ENCODE measurements around the gene ANKRD13A. TPM values are rescaled to one million over a fixed set of nuclear protein-coding genes. Genes with fewer than 3 reads are reported as not detected.
"Not testable (repeated sequence)": the region's sequence is repeated elsewhere in the genome, so short reads cannot be mapped to it uniquely, and the experiment has no call there.

The ANKRD13A gene
- total and polyA plus RNA-seq, 7 donors, result 21.6 to 85.3 (median 72.4) TPM

DNA sequence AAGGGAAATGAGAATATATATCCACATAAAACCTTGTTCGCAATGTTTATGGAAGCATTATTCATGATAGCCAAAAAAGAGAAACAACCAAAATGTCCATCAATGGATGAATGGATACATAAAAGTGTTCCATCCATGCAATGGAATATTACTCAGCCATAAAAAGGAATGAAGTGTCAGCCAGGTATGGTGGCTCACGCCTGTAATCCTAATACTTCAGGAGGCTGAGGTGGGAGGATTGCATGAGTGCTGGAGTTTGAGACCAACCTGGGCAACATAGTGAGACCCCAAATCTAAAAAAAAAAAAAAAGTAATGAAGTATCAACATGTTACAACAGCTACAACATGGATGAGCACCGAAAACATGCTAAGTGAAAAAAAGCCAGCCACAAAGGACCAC, 72.7 kb downstream of the ANKRD13A start:
- peaks cover 0 to 9% (median 0%) of the 10 kb centered on the region in 4 donors for H3K4me1 ChIP-seq
- H3K27ac ChIP-seq, result no peak overlapping the region
- H3K4me3 ChIP-seq, result no peak overlapping the region
- 96 to 98% methylated on average over 3 of the region's 3 CpGs for WGBS, 2 donors
- no peaks in the 10 kb centered on the region for H3K9me3 ChIP-seq
- intact Hi-C loops (cut with DNase I), result no loop called here
- no peaks in the 10 kb centered on the region for H3K27me3 ChIP-seq
- no peak for DNase-seq
- H3K36me3 ChIP-seq, result no peaks in the 10 kb centered on the region
- TF ChIP-seq, protein P1, sequence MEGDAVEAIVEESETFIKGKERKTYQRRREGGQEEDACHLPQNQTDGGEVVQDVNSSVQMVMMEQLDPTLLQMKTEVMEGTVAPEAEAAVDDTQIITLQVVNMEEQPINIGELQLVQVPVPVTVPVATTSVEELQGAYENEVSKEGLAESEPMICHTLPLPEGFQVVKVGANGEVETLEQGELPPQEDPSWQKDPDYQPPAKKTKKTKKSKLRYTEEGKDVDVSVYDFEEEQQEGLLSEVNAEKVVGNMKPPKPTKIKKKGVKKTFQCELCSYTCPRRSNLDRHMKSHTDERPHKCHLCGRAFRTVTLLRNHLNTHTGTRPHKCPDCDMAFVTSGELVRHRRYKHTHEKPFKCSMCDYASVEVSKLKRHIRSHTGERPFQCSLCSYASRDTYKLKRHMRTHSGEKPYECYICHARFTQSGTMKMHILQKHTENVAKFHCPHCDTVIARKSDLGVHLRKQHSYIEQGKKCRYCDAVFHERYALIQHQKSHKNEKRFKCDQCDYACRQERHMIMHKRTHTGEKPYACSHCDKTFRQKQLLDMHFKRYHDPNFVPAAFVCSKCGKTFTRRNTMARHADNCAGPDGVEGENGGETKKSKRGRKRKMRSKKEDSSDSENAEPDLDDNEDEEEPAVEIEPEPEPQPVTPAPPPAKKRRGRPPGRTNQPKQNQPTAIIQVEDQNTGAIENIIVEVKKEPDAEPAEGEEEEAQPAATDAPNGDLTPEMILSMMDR (IDR thresholded peaks at IDR 0.05), result no peak
- no peak for TF ChIP-seq POLR2A (IDR thresholded peaks at IDR 0.05)
- TF ChIP-seq EP300 (IDR thresholded peaks at IDR 0.05), result no peak
- no peak for TF ChIP-seq POLR2AphosphoS5 (IDR thresholded peaks at IDR 0.05)

DNA sequence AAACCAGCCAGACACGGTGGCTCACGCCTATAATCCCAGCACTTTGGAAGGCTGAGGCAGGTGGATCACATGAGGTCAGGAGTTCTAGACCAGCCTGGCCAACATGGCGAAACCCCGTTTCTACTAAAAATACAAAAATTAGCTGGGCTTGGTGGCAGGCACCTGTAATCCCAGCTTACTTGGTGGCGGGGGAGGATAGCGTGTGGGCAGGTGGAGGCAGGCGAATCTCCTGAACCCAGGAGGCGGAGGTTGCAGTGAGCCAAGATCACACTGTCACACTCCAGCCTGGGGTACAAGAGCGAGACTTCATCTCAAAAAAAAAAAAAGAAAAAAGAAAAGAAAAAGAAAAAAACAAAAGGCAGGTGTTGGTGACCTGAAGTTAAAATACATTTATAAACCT, 73.4 kb downstream of the ANKRD13A start:
- H3K36me3 ChIP-seq; H3K4me1 ChIP-seq; H3K9me3 ChIP-seq; intact Hi-C loops (cut with DNase I); DNase-seq; H3K27me3 ChIP-seq: not testable (repeated sequence)
- H3K4me3 ChIP-seq, result peak overlapping the region; percentile 23 to 46 (median 42)
- 69 to 86% methylated on average over 9 of the region's 9 CpGs for WGBS, 2 donors
- peak overlapping the region in 3 of 4 donors; percentile 4 to 54 (median 44) for H3K27ac ChIP-seq

DNA sequence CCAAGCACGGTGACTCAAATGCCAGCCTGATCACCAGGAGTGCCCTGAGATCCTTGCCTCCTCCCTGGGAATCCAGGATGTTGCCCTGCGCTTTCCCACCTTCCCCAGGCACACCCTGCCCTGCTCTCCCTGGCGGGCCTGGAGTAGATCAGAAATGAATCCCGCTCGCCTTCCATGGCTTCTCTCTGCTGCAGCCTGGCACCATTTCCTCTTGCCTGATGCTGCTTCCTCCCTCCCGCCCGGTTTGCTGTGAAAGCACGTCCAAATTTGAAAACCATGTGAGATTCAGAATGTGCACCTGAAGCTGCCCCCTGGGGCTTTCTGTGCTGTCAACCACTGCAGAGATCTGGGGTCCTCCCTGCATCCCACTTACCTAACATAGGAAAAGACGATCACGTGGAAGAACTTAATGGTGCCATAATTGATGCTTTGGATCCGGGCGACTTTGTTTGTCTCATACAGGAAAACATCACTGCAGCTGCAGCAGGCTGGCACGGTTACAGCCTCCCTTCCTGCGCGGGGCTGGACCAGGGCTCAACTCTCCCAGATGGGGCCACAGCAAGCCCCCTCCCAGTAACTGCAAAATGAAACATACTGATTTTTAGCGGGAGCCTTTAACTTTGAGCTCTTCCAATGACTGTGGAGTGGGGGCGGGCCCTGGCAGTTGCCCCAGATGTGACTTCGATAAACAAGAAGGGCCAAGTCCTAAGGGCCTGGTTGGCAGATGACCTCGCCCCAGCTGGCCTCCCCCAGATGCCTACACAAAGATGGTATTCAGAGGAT, 74.0 kb downstream of the ANKRD13A start:
- 17 to 22% methylated on average over 19 of the region's 19 CpGs for WGBS, 2 donors
- peaks cover 0 to 9% (median 0%) of the 10 kb centered on the region in 4 donors for H3K4me1 ChIP-seq
- no peaks in the 10 kb centered on the region for H3K36me3 ChIP-seq
- peak; percentile 84 for DNase-seq
- H3K27ac ChIP-seq, result peak overlapping the region in 3 of 4 donors; percentile 4 to 54 (median 44)
- H3K27me3 ChIP-seq, result no peaks in the 10 kb centered on the region
- TF ChIP-seq EP300 (IDR thresholded peaks at IDR 0.05) (no peak), POLR2AphosphoS5 (IDR thresholded peaks at IDR 0.05) (peak; percentile 4 to 32 (median 22)), POLR2A (IDR thresholded peaks at IDR 0.05) (no peak)
- TF ChIP-seq, protein P1 (IDR thresholded peaks at IDR 0.05), result no peak
- H3K9me3 ChIP-seq, result no peaks in the 10 kb centered on the region
- H3K4me3 ChIP-seq, result peak overlapping the region; percentile 23 to 46 (median 42)
- intact Hi-C loops (cut with DNase I), result no loop called here

DNA sequence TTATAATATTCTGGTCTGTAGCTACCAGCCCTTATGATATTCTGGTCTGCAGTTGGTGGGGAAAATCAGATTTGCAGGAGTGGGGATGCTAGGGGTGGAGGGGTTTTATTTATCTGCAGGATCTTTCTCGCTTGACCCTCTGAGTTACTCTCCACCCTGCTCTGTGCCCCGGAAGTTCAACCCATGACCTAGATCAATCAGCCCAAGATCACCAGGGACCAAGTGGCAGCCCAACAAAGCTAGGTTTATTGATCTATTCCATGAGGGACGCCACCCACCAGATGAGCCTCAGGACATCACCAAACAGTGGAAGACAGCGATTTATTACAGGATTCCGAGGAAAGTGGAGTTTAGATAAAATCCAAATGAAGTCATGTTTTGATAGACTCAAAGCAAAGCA, 74.9 kb downstream of the ANKRD13A start:
- DNase-seq, result no peak
- H3K4me3 ChIP-seq, result peak overlapping the region in 1 of 4 donors; percentile 46
- 81 to 87% methylated on average over 5 of the region's 5 CpGs for WGBS, 2 donors
- no peaks in the 10 kb centered on the region for H3K27me3 ChIP-seq
- intact Hi-C loops (cut with DNase I), result no loop called here
- peaks cover 0 to 9% (median 0%) of the 10 kb centered on the region in 4 donors for H3K4me1 ChIP-seq
- TF ChIP-seq, protein P1 (IDR thresholded peaks at IDR 0.05), result no peak
- TF ChIP-seq EP300 (IDR thresholded peaks at IDR 0.05) (no peak), POLR2A (IDR thresholded peaks at IDR 0.05) (no peak), POLR2AphosphoS5 (IDR thresholded peaks at IDR 0.05) (no peak)
- no peaks in the 10 kb centered on the region for H3K36me3 ChIP-seq
- peak overlapping the region in 3 of 4 donors; percentile 33 to 42 (median 37) for H3K27ac ChIP-seq
- no peaks in the 10 kb centered on the region for H3K9me3 ChIP-seq

DNA sequence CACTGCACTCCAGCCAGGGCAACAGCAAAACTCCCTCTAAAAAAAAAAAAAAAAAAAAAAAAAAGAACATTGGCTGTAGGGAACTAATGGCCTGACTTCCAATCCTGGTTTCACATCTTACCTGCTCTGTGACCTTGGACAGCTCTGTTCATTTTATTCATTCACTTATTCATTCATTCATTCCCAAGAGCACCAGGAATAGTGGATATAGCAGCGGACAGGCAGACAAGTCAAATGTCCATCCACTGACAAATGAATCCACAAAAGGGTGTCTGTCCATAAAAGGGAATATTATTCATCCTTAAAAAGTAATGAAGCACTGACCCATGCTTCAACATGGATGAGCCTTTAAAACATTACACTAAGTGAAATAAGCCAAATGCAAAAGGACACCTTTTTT, 76.7 kb downstream of the ANKRD13A start:
- Histone ChIP-seq H3K9me3 (no peaks in the 10 kb centered on the region), H3K36me3 (no peaks in the 10 kb centered on the region), H3K4me3 (no peak overlapping the region), H3K27ac (no peak overlapping the region), H3K27me3 (no peaks in the 10 kb centered on the region), H3K4me1 (peaks cover 0 to 9% (median 0%) of the 10 kb centered on the region in 4 donors)
- WGBS, 2 donors, result 97 to 99% methylated on average over 1 of the region's 1 CpG
- no peak for TF ChIP-seq EP300 (IDR thresholded peaks at IDR 0.05)
- no peak for TF ChIP-seq POLR2A (IDR thresholded peaks at IDR 0.05)
- intact Hi-C loops (cut with DNase I), result no loop called here
- no peak for DNase-seq

All from sigmoid colon (tissue), 7 donors.